Measurements from ENCODE around the gene PTP4A2. TPM values are rescaled to one million over a fixed set of nuclear protein-coding genes. Genes with fewer than 3 reads are reported as not detected.

The PTP4A2 gene
- total RNA-seq, 1 donor from 2014 or later = 204 TPM

GRCh38 chr1:31936981-31937299 is 1.2 kb downstream of the PTP4A2 start:
- Mint-ChIP-seq H3K27ac (ENCODE audit: unreplicated experiment) (peak overlapping the region; percentile 98), H3K4me3 (ENCODE audit: unreplicated experiment) (peak overlapping the region; percentile 97), H3K27me3 (ENCODE audit: low read depth) (no peaks in the 10 kb centered on the region), H3K9me3 (ENCODE audit: low read depth) (no peaks in the 10 kb centered on the region), H3K36me3 (ENCODE audit: low read depth) (no peaks in the 10 kb centered on the region), H3K4me1 (ENCODE audit: low read depth) (peaks cover 63% of the 10 kb centered on the region)
- DNase-seq (ENCODE audit: low spot score) = no peak
- TF ChIP-seq CTCF (IDR thresholded peaks at IDR 0.05) = no peak

GRCh38 chr1:31936278-31936980 is 1.7 kb downstream of the PTP4A2 start:
- Mint-ChIP-seq H3K4me3 (ENCODE audit: unreplicated experiment) (peak overlapping the region; percentile 97), H3K9me3 (ENCODE audit: low read depth) (no peaks in the 10 kb centered on the region), H3K27ac (ENCODE audit: unreplicated experiment) (peak overlapping the region; percentile 98), H3K36me3 (ENCODE audit: low read depth) (no peaks in the 10 kb centered on the region), H3K4me1 (ENCODE audit: low read depth) (peaks cover 68% of the 10 kb centered on the region), H3K27me3 (ENCODE audit: low read depth) (no peaks in the 10 kb centered on the region)
- no peak for DNase-seq (ENCODE audit: low spot score)
- no peak for TF ChIP-seq CTCF (IDR thresholded peaks at IDR 0.05)

GRCh38 chr1:31934706-31935629 is 3.2 kb downstream of the PTP4A2 start:
- Mint-ChIP-seq H3K4me1 (ENCODE audit: low read depth) (peaks cover 77% of the 10 kb centered on the region), H3K4me3 (ENCODE audit: unreplicated experiment) (peak overlapping the region; percentile 97), H3K36me3 (ENCODE audit: low read depth) (no peaks in the 10 kb centered on the region), H3K27me3 (ENCODE audit: low read depth) (no peaks in the 10 kb centered on the region), H3K27ac (ENCODE audit: unreplicated experiment) (peak overlapping the region; percentile 85), H3K9me3 (ENCODE audit: low read depth) (no peaks in the 10 kb centered on the region)
- DNase-seq (ENCODE audit: low spot score) = no peak
- no peak for TF ChIP-seq CTCF (IDR thresholded peaks at IDR 0.05)

GRCh38 chr1:31932491-31933316 is 5.5 kb downstream of the PTP4A2 start:
- peaks cover 80% of the 10 kb centered on the region for H3K4me1 Mint-ChIP-seq (ENCODE audit: low read depth)
- TF ChIP-seq CTCF (IDR thresholded peaks at IDR 0.05) = no peak
- DNase-seq (ENCODE audit: low spot score) = no peak
- peak overlapping the region; percentile 76 for H3K27ac Mint-ChIP-seq (ENCODE audit: unreplicated experiment)
- no peaks in the 10 kb centered on the region for H3K36me3 Mint-ChIP-seq (ENCODE audit: low read depth)
- H3K4me3 Mint-ChIP-seq (ENCODE audit: unreplicated experiment) = no peak overlapping the region
- H3K9me3 Mint-ChIP-seq (ENCODE audit: low read depth) = no peaks in the 10 kb centered on the region
- H3K27me3 Mint-ChIP-seq (ENCODE audit: low read depth) = no peaks in the 10 kb centered on the region
